Activated T-helper 1 cell treated with anti-CD3 and anti-CD28 coated beads, Interleukin-2, amount 50 U/mL, for 16 hours (primary cell): ENCODE data around the gene NPHS1.
"Not testable (repeated sequence)": the region's sequence is repeated elsewhere in the genome, so short reads cannot be mapped to it uniquely, and the experiment has no call there.

Experiments
- DNase-seq, 2 donors: peaks; one replicate each; pipeline ENCODE4 v3.0.0-alpha.2; 2020; ENCODE audit warnings: low read depth in 1 of 2, low spot score in 1 of 2

Gene NPHS1

DNA sequence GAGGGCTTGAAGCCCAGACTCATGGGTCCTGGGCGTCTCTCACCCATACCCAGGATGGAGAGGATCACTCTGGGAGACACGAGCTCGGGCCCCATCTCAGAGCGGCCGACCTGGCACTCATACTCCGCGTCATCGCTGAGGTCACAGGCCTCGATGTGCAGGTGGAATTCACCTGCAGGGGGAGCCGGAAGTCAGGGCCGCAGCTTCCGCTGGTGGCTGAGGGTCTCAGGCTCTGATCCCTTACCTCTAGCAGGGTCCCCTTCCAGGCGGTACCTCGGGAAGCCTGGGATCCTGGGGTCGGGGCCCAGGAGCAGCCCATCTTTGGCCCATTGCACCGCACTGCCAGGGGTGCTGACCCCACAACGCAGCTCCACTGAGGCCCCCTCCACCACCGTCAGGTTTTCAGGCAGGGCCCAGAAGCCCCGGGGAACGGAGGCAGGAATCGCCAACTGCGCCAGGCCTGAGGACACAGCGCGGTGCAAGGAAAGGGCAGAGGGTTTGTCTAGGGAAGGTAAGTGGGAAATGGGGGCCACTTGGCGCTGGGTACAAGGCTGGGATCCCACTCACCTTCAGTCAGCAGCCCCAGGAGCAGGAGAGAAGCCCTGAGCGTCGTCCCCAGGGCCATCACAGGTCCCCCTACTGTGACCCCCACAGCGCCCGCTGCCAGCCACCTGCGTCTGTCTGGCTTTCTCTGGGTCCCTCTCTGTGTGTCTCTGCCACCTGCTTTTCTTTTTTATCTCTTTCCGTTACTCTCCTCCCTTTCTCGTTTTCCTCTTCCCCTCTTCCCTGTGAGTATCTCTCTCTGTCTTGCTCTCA is 883 bp downstream of the NPHS1 start:
- no peak for DNase-seq

DNA sequence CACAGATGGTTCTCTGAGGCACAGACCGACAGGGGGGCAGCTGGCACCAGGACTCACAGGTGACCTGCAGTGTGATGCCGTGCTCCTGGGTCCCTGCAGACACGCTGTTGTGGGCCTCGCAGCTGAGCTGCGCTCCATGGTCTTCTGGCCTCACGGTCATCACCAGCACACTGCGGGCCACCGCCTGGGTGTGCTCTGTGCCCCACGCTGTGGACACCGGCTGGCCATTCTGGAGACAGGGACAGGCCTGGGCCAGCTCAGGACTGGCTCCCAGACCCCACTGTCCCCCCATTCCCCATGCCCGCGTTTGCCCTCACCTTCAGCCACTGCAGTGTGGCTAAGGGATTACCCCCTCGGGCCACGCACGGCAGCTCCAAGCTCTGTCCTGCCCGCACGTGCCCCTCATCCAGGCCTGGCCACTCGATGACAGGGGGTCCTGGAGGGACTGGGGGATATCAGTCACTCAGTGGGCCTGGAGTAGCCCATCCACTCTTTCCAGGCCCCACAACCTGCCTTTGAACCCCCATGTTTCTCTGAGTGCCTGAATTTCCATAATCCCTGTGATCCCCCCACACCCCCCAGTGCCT is 3.3 kb downstream of the NPHS1 start:
- no peak for DNase-seq

GRCh38 chr19:35848486-35848885 is 3.8 kb downstream of the NPHS1 start:
- no peak for DNase-seq

DNA sequence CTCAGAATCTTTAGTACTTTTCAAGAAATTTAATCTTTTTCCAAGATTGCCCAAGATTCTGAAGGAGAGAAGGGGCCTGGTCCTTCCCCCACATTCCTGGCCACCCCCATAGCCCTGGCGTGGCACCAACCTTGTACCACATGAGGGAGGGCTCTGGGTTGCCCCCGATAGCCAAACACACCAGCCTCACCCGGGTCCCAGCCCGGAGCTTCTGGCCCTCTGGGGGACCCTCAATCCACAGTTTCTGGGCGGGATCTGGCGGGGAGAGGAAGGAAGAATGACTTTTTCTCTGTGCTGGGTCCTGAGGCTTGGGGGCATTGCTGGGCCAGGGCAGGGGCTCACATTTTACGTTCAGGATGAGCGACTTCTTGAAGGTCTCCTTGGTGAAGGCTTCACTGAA is 4.4 kb downstream of the NPHS1 start:
- no peak for DNase-seq

DNA sequence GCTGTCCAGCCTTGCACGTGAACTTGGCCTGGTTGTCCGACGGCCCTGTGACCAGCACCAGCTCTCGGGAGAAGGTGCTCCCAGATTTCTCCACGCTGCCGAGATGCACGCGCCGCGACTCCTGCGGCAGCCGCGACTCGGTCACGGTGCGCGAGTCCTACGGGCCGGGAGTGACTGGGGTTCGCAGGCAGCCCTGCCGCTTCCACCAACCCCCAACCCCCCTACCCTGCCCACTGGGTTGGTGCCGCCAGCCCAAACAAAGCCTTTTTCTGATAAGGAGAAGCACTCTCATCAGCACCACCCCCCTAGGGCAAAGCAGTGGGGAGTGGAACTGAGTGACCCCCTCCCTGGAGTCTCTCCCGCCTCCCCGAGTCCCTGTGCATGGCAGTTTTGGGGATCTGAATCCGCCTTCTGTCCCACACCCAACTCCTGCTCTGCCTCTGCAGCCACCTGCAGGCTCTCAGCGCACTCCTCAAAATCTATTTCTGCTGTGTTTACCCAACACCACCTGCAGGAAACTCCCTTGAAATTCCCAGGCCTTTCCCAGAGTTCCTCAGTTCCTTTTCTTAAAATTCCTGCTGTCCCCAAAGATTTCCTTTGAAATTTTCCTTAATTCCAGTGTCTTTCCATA is 6.2 kb downstream of the NPHS1 start:
- DNase-seq = no peak

- no peak for DNase-seq
These were observed 6.9 kb downstream of the NPHS1 start for GRCh38 chr19:35845215-35846037.

GRCh38 chr19:35844482-35845214 is 7.7 kb downstream of the NPHS1 start:
- DNase-seq = no peak

DNA sequence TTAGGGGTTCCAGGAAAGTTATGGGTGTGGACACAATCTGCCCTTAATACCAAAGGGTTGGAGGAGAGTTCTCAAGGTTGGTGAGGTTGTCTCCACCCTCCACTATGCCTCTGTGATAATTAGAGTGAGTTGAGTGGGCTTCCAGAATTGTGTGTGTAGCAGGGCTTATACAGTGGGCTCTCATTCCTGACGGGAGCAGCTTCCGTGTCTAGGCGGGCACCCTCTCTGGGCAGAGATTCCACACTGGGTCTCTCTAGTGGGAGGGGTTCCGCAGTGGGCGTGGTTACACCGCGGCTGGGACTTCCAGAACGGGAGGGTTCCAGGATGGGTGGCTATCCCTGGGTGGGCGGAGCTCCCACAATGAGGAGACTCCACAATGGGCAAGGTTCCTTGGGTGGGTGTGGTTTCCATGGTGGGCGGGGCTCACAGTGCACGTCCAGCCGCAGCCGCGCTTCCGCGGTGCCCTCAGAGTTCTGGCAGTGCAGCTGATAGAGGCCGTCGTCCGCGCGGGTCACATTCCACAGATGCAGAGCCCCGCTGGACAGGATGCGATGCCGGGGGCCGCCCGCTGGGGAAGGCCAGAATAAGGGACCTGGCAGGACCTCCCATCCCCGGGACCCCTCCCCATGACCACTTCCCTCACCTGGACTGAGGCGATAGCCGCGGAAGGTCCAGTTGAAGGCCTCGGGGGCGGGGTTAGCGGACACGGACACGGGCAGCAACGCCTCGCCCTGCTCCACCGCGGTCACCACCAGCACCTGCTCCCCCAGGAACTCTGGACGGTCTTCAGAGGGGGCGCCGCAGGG is 8.4 kb downstream of the NPHS1 start:
- no peak for DNase-seq

DNA sequence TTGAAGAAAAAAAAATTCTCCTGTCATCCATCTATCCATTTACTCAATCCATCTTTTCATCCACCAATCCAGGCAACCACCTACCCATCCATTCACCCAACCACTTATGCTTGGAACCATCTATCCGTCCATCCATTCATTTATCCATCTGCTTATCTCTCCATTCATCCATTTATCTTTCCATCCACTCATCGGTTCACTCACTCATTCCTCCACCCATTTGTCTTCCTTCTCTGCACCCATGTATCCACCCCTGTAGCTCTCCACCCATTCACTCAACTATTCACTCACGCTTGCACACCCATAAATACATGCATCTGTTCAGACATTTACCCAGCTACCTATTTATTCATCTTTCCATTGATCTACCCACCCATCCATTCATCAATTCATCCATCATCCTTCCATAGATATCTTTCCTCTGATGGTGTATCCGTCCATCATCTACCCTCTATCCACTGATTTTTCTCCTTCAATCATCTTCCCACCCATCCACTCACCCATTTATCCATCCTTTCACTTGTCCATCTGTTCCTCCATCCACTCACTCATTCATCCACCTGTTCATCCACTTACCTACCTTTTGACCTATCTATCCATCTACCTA is 9.5 kb downstream of the NPHS1 start:
- no peak for DNase-seq

- DNase-seq = no peak
These were observed 10.2 kb downstream of the NPHS1 start for GRCh38 chr19:35841961-35842595.

DNA sequence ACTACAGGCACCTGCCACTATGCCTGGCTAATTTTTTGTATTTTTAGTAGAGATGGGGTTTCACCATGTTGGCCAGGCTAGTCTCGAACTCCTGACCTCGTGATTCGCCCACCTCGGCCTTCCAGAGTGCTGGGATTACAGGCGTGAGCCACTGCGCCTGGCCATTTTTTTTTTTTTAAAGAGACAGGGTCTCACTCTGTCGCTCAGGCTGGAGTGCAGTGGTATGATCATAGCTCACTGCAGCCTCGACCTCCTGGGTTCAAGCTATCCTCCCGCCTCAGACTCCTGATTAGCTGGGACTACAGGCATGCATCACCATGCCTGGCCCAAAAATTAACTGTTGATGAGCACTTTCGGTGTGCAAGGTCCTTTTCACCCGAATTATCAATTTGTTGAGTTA is 16.2 kb downstream of the NPHS1 start:
- DNase-seq = not testable (repeated sequence)

DNA sequence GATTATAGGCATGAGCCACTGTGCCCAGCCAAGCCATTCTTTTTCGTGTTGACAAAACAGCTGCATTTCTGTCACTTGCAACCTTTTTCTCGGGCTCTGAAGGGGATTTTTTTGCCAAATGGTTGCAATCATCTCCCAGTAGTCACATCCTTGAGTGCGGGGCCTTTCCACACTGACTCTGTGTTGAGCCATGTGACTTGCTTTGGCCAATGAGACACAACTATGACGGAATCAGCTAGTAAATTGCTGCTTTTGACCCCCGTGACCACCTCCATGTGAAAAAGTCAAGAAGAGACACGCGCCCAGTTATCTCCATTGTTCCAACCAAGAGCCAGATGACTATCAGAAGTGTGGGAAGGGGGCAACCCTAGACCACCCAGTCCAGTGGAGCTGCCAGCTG is 18.3 kb downstream of the NPHS1 start:
- no peak for DNase-seq

- no peak for DNase-seq
These were observed 20.2 kb downstream of the NPHS1 start for GRCh38 chr19:35832054-35832453.

DNA sequence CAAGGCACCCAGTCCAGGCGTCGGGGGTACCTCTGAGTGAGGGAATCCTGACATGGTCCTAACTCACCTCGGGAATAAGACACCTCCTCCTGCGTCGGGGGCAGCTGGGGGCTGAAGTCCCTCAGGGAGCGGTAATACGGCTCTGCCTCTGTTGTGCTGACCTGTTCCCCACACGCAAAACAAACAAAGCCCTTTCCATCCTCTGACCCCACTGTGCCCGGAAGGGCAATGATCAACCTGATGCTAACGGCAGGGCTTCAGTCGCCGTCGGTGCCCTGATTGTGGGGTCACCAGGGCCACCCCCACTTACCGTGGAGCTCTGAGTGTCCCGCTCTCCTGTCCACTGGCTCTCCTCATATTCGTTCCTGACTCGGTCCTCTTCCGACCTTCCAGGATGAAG is 21.3 kb downstream of the NPHS1 start:
- DNase-seq = no peak

DNA sequence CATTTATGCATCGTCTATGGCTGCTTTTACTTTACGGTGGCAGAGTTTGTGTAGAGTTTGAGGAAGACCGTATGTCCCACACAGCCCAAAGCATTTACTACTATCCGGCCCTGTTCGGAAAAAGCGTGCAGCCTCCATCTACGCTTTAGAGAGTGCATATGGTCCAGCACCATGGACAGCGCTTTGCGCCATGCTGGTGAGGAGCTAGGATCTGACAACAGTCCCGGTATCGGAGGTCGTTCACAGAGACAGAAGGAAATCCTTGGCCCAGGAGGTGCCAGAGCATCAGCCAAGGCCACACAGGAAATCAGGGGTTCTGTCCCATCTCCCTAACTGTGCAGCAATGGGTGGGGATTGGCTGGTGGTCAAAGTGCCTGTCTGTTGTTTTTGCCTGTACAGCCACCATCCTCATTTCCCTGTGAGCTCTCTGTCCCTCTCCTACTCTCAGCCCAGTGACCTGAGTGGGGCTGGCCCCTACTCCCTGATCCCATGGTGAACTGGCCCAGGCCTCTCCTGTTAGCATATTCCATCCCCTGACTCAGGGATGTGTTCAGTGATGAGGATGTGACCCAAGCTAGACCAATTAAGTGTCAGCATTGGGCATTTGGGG is 23.5 kb downstream of the NPHS1 start:
- no peak for DNase-seq

DNA sequence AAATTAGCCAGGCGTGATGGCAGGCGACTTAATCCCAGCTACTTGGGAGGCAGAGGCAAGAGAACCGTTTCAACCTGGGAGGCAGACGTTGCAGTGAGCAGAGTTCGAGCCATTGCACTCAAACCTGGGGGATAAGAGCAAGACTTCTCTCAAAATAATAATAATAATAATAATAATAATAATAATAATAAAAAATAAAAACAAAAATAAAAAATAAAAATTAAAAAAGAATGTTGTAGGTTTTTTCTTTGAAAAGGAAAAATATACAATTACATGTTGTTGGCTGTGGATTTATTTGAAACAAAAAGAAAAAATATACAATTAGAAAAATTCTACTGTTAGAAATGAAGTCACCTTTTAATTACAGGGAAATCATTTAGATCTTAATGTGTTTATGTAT is 28.2 kb downstream of the NPHS1 start:
- DNase-seq = no peak

DNA sequence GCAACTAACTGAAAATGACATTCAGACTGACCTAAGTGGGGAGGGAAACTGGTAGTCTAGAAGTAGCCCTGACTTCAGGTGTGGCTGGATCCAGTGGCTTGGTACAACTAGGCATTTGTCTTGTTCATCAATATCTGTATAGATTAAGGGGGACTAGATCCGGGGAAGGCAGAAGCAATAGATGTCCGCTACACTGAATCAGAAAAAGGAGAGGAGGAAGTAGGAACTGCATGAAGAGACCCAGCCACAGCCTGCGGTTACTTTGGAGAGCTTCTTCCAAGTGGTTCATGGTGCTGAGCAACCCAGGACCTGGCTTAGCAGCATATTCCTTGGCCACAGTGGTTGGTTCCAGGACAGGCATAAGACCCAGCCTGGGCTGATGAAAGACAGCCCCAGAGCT is 29.7 kb downstream of the NPHS1 start:
- DNase-seq = no peak

DNA sequence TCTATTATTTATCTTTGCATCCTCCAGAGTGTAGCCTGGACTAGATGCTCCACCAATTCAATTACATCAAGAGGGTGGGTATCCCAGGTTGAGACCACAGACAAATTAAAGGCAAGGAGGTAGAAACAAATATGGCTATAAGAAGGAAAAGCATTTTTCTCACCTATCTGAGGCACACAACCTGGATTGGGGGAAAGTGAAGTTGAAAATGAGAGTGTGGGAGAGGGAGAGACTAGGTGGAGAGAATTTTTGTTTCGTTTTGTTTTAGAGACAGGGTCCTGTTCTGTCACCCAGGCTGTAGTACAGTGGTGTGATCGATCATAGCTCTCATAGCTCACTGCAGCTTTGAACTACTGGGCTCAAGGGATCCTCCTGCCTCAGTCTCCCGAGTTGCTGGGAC is 33.9 kb downstream of the NPHS1 start:
- DNase-seq = no peak

- no peak for DNase-seq
These were observed 35.5 kb downstream of the NPHS1 start for GRCh38 chr19:35816846-35817245.
